ENCODE data around the gene SLC6A5.
A peak's percentile ranks its signal among the peaks of the same experiment; 100 is the strongest.
"Not testable (repeated sequence)": the region's sequence is repeated elsewhere in the genome, so short reads cannot be mapped to it uniquely, and the experiment has no call there.

The SLC6A5 gene

DNA sequence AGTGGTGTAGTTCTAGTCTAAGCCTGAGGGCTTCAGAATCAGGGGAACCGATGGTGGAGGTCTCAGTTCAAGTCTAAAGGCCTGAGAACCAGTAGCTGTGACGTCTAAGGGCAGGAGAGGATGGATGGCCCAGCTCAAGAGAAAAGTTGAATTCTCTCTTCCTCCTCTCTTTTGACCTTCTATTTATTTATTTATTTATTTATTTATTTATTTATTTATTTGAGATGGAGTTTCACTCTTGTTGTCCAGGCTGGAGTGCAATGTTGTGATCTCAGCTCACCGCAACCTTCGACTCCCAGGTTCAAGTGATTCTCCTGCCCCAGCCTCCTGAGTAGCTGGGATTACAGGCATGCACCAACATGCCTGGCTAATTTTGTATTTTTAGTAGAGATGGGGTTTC, 19.7 kb upstream of the SLC6A5 start:
- not testable (repeated sequence) for H3K9me3 ChIP-seq (ENCODE audit: insufficient read depth, low read depth, low read length); H3K9ac ChIP-seq (ENCODE audit: low read depth, low read length); H3K27me3 ChIP-seq (ENCODE audit: insufficient read depth, low read length); H3K4me3 ChIP-seq (ENCODE audit: low read length); H3K4me1 ChIP-seq (ENCODE audit: insufficient read depth, low read length); H3K27ac ChIP-seq (ENCODE audit: low read length); H3K36me3 ChIP-seq (ENCODE audit: insufficient read depth, low read depth, low read length)

GRCh38 chr11:20583201-20583600, 16.2 kb upstream of the SLC6A5 start:
- Histone ChIP-seq H3K4me1 (ENCODE audit: insufficient read depth, low read length) (no peaks in the 10 kb centered on the region), H3K9me3 (ENCODE audit: insufficient read depth, low read depth, low read length) (no peaks in the 10 kb centered on the region), H3K27me3 (ENCODE audit: insufficient read depth, low read length) (no peaks in the 10 kb centered on the region), H3K4me3 (ENCODE audit: low read length) (no peak overlapping the region), H3K36me3 (ENCODE audit: insufficient read depth, low read depth, low read length) (no peaks in the 10 kb centered on the region), H3K9ac (ENCODE audit: low read depth, low read length) (no peak overlapping the region), H3K27ac (ENCODE audit: low read length) (no peak overlapping the region)

DNA sequence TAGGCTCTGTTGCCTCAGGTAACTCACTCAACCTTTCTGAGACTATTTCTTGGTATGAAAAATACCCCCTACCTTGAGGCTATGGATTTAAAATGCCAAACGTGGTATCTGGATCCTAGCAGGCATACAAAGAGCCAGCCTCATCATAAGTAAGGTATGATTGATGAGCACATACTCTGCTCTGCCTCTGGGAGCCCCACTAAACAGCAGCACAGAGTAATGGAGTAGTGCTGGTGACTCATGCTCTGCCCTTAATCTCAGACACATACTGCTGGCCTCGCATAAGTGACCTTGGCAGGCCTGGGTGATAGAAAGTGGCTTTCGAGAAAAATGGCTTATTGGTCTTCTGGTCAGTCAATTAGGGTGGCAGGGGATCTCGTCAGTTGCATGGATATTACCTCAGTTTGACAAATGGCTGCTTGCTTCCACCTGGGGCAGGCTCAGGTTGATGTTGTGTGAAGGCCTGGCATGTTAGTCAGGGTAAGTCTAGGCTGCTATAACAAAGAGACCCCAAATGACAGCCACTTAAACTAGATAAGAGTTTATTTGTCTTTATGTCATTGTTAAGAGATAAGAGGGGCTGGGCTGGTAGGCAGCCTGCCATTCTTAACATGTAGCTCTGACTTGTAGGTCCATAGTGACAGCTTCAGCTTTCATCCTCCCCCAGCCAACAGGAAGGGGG, 15.2 kb upstream of the SLC6A5 start:
- Histone ChIP-seq H3K36me3 (ENCODE audit: insufficient read depth, low read depth, low read length) (no peaks in the 10 kb centered on the region), H3K4me3 (ENCODE audit: low read length) (no peak overlapping the region), H3K27ac (ENCODE audit: low read length) (no peak overlapping the region), H3K27me3 (ENCODE audit: insufficient read depth, low read length) (0 out of 2 replicates have a peak, but pooled peaks cover 4% of the 10 kb centered on the region), H3K4me1 (ENCODE audit: insufficient read depth, low read length) (no peaks in the 10 kb centered on the region), H3K9me3 (ENCODE audit: insufficient read depth, low read depth, low read length) (no peaks in the 10 kb centered on the region), H3K9ac (ENCODE audit: low read depth, low read length) (no peak overlapping the region)

GRCh38 chr11:20589796-20590195, 9.6 kb upstream of the SLC6A5 start:
- Histone ChIP-seq H3K4me3 (ENCODE audit: low read length) (no peak overlapping the region), H3K27me3 (ENCODE audit: insufficient read depth, low read length) (peaks cover 33% of the 10 kb centered on the region), H3K36me3 (ENCODE audit: insufficient read depth, low read depth, low read length) (no peaks in the 10 kb centered on the region), H3K9me3 (ENCODE audit: insufficient read depth, low read depth, low read length) (no peaks in the 10 kb centered on the region), H3K4me1 (ENCODE audit: insufficient read depth, low read length) (no peaks in the 10 kb centered on the region), H3K27ac (ENCODE audit: low read length) (no peak overlapping the region), H3K9ac (ENCODE audit: low read depth, low read length) (no peak overlapping the region)

DNA sequence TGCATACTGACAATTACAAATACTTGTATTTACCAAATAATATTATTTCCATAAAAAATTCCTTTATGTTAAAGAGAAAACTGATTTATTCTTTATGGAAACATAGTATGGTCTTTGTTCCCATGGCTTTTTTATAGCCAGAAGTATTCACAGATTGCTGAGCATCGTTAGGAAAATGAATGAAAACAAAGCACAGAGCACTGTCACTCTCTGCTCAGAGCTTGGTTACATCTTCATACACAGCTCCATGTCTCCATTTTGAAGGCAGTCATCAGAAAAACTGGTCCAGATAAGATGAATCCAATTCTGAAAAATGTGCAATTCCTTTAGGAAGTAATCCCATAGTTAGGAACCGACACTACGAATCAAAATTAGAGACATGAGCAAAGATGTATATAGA, 9.0 kb upstream of the SLC6A5 start:
- H3K9me3 ChIP-seq (ENCODE audit: insufficient read depth, low read depth, low read length) = no peaks in the 10 kb centered on the region

GRCh38 chr11:20592741-20593140, 6.7 kb upstream of the SLC6A5 start:
- Histone ChIP-seq H3K9me3 (ENCODE audit: insufficient read depth, low read depth, low read length) (peaks cover 2% of the 10 kb centered on the region; the same call in 1 of the 2 replicates), H3K27ac (ENCODE audit: low read length) (no peak overlapping the region), H3K27me3 (ENCODE audit: insufficient read depth, low read length) (peaks cover 62% of the 10 kb centered on the region), H3K4me3 (ENCODE audit: low read length) (no peak overlapping the region), H3K4me1 (ENCODE audit: insufficient read depth, low read length) (peaks cover 2% of the 10 kb centered on the region; the same call in 1 of the 2 replicates), H3K36me3 (ENCODE audit: insufficient read depth, low read depth, low read length) (no peaks in the 10 kb centered on the region), H3K9ac (ENCODE audit: low read depth, low read length) (no peak overlapping the region)

More for the DNA sequence above, 9.0 kb upstream of the SLC6A5 start:
- no peak overlapping the region for H3K27ac ChIP-seq (ENCODE audit: low read length)
- H3K27me3 ChIP-seq (ENCODE audit: insufficient read depth, low read length) = peaks cover 38% of the 10 kb centered on the region
- no peak overlapping the region for H3K9ac ChIP-seq (ENCODE audit: low read depth, low read length)
- H3K4me1 ChIP-seq (ENCODE audit: insufficient read depth, low read length) = no peaks in the 10 kb centered on the region
- no peaks in the 10 kb centered on the region for H3K36me3 ChIP-seq (ENCODE audit: insufficient read depth, low read depth, low read length)
- H3K4me3 ChIP-seq (ENCODE audit: low read length) = no peak overlapping the region

DNA sequence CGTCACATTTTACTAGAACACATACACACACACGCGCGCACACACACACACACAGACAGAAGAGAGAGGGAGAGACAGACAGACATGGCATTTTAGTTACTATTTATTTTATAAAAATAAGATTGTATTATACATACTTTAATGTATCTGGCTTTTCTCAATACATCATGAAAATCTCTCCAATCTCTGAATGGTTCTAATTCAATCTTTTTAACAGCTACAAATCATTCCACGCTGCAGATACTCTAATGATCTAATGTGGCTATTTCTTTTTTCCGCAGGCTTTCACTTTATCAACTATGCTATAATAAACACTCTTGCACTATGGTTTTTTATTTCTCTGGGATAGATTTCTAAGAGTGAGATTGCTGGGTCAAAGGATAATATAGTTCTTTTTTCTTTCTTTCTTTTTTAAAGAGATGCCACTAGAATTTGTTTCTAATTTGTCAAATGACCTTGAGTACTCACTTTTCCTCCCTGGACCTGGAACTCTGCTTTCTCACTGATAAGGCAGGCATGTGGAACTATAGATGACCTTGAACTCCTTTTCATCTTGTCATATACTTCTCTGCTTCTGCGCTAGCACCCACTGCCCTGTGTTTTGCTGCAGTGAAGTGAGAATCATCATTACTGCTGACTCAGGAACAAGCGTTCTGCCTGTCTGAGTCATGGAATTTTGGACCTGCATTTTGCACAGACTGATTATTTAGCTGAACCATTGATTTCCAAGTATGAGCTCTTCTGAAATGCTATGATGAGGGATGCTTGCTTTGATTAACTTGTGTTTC, 4.9 kb upstream of the SLC6A5 start:
- H3K27me3 ChIP-seq (ENCODE audit: insufficient read depth, low read length) = peaks cover 73% of the 10 kb centered on the region
- H3K36me3 ChIP-seq (ENCODE audit: insufficient read depth, low read depth, low read length) = no peaks in the 10 kb centered on the region
- H3K9me3 ChIP-seq (ENCODE audit: insufficient read depth, low read depth, low read length) = peaks cover 5% of the 10 kb centered on the region; the same call in 1 of the 2 replicates
- peaks cover 4% of the 10 kb centered on the region; the same call in 1 of the 2 replicates for H3K4me1 ChIP-seq (ENCODE audit: insufficient read depth, low read length)
- no peak overlapping the region for H3K4me3 ChIP-seq (ENCODE audit: low read length)
- no peak overlapping the region for H3K27ac ChIP-seq (ENCODE audit: low read length)
- no peak overlapping the region for H3K9ac ChIP-seq (ENCODE audit: low read depth, low read length)

- Histone ChIP-seq H3K9ac (ENCODE audit: low read depth, low read length) (no peak overlapping the region), H3K27ac (ENCODE audit: low read length) (no peak overlapping the region), H3K27me3 (ENCODE audit: insufficient read depth, low read length) (peaks cover 79% of the 10 kb centered on the region), H3K36me3 (ENCODE audit: insufficient read depth, low read depth, low read length) (no peaks in the 10 kb centered on the region), H3K4me1 (ENCODE audit: insufficient read depth, low read length) (peaks cover 4% of the 10 kb centered on the region; the same call in 1 of the 2 replicates), H3K4me3 (ENCODE audit: low read length) (no peak overlapping the region), H3K9me3 (ENCODE audit: insufficient read depth, low read depth, low read length) (peaks cover 5% of the 10 kb centered on the region; the same call in 1 of the 2 replicates)
Measured at GRCh38 chr11:20595101-20595500, 4.3 kb upstream of the SLC6A5 start.

GRCh38 chr11:20596205-20597153, 2.9 kb upstream of the SLC6A5 start:
- Histone ChIP-seq H3K27ac (ENCODE audit: low read length) (no peak overlapping the region), H3K27me3 (ENCODE audit: insufficient read depth, low read length) (peaks cover 93% of the 10 kb centered on the region), H3K9ac (ENCODE audit: low read depth, low read length) (no peak overlapping the region), H3K4me3 (ENCODE audit: low read length) (peak overlapping the region; percentile 61; the same call in 1 of the 2 replicates), H3K9me3 (ENCODE audit: insufficient read depth, low read depth, low read length) (peaks cover 5% of the 10 kb centered on the region; the same call in 1 of the 2 replicates), H3K36me3 (ENCODE audit: insufficient read depth, low read depth, low read length) (no peaks in the 10 kb centered on the region), H3K4me1 (ENCODE audit: insufficient read depth, low read length) (peaks cover 6% of the 10 kb centered on the region; the same call in 1 of the 2 replicates)

GRCh38 chr11:20597154-20597679, 2.2 kb upstream of the SLC6A5 start:
- Histone ChIP-seq H3K36me3 (ENCODE audit: insufficient read depth, low read depth, low read length) (no peaks in the 10 kb centered on the region), H3K27ac (ENCODE audit: low read length) (no peak overlapping the region), H3K4me3 (ENCODE audit: low read length) (peak overlapping the region; percentile 61), H3K9me3 (ENCODE audit: insufficient read depth, low read depth, low read length) (peaks cover 5% of the 10 kb centered on the region; the same call in 1 of the 2 replicates), H3K4me1 (ENCODE audit: insufficient read depth, low read length) (peaks cover 6% of the 10 kb centered on the region; the same call in 1 of the 2 replicates), H3K9ac (ENCODE audit: low read depth, low read length) (no peak overlapping the region), H3K27me3 (ENCODE audit: insufficient read depth, low read length) (peaks cover 100% of the 10 kb centered on the region)
